HEK293 (cell line): ENCODE results near the gene ERI3.

Experiments
- HOXC10 ChIP-seq: sonication (generic); formaldehyde crosslinking; IDR thresholded peaks from 2 replicates; pipeline ENCODE4 v1.8.1; 2023; ENCODE audit warnings: mild to moderate bottlenecking, missing genetic modification reagents
- KLF1 ChIP-seq: fragments of 450-650 bp; formaldehyde crosslinking; IDR thresholded peaks from 2 replicates; pipeline ENCODE4 v1.5.1; 2016; ENCODE audit warnings: missing biosample characterization, missing genetic modification characterization
- SETDB1 ChIP-seq: IDR thresholded peaks from one replicate; pipeline ENCODE4 v1.6.1; 2017; ENCODE audit warnings: mild to moderate bottlenecking, low read length, moderate library complexity, mixed read lengths; ENCODE audit not compliant: insufficient read length
- ZBTB48 ChIP-seq: fragments of 450-650 bp; formaldehyde crosslinking; IDR thresholded peaks from 2 replicates; pipeline ENCODE4 v1.5.1; 2016; ENCODE audit warnings: missing biosample characterization, missing genetic modification characterization
- ZBTB8A ChIP-seq: fragments of 450-650 bp; formaldehyde crosslinking; IDR thresholded peaks from 2 replicates; pipeline ENCODE4 v1.5.1; 2016; ENCODE audit warnings: missing biosample characterization, missing genetic modification characterization
- ZIC2 ChIP-seq: fragments of 450-650 bp; formaldehyde crosslinking; IDR thresholded peaks from 2 replicates; pipeline ENCODE4 v1.5.1; 2016; ENCODE audit warnings: missing biosample characterization, missing genetic modification characterization
- ZNF18 ChIP-seq: fragments of 450-650 bp; formaldehyde crosslinking; IDR thresholded peaks from 2 replicates; pipeline ENCODE4 v1.5.1; 2016; ENCODE audit warnings: missing biosample characterization, missing genetic modification characterization
- ZNF274 ChIP-seq, 2 experiments: fragments of 200-500 bp in 1 of 2; fragments of 450-650 bp in 1 of 2; sonication (Bioruptor generic) in 1 of 2; formaldehyde crosslinking in 1 of 2; IDR thresholded peaks; 2 replicates each; pipeline versions ENCODE4 v1.5.1 to v1.6.1; 2014 to 2016; ENCODE audit warnings: borderline replicate concordance in 1 of 2, inconsistent platforms in 1 of 2, low read length in 1 of 2, missing biosample characterization in 1 of 2, missing genetic modification characterization in 1 of 2
- ZNF341 ChIP-seq: fragments of 450-650 bp; formaldehyde crosslinking; IDR thresholded peaks from 2 replicates; pipeline ENCODE4; 2016; ENCODE audit warnings: low read depth, missing biosample characterization, missing genetic modification characterization
- ZNF433 ChIP-seq: fragments of 450-650 bp; formaldehyde crosslinking; IDR thresholded peaks from 2 replicates; pipeline ENCODE4 v1.5.1; 2016; ENCODE audit warnings: missing biosample characterization, missing genetic modification characterization, low read depth
- ZNF544 ChIP-seq: fragments of 450-650 bp; formaldehyde crosslinking; IDR thresholded peaks from 2 replicates; pipeline ENCODE4 v1.5.0; 2017; ENCODE audit warnings: missing biosample characterization, missing genetic modification characterization
- ZNF549 ChIP-seq: fragments of 450-650 bp; IDR thresholded peaks from 2 replicates; pipeline ENCODE4 v1.5.1; 2018; ENCODE audit warnings: missing biosample characterization, missing genetic modification characterization, mild to moderate bottlenecking, inconsistent platforms, moderate library complexity
- ZNF555 ChIP-seq: fragments of 450-650 bp; formaldehyde crosslinking; conservative IDR thresholded peaks from 2 replicates; pipeline ENCODE4 v1.5.1; 2017; ENCODE audit warnings: missing biosample characterization, mild to moderate bottlenecking, missing genetic modification characterization, inconsistent platforms
- ZNF704 ChIP-seq: fragments of 450-650 bp; formaldehyde crosslinking; IDR thresholded peaks from 2 replicates; pipeline ENCODE4 v1.5.1; 2016; ENCODE audit warnings: missing biosample characterization, missing genetic modification characterization
- ZNF791 ChIP-seq: fragments of 450-650 bp; formaldehyde crosslinking; IDR thresholded peaks from 2 replicates; pipeline ENCODE4 v1.5.1; 2016; ENCODE audit warnings: missing biosample characterization, missing genetic modification characterization
- TF ChIP-seq, protein P1 (sequence below): fragments of 450-650 bp; formaldehyde crosslinking; IDR thresholded peaks from 2 replicates; pipeline ENCODE4 v1.5.1; 2016; ENCODE audit warnings: missing biosample characterization, missing genetic modification characterization
- TF ChIP-seq, protein P2 (sequence below): fragments of 450-650 bp; formaldehyde crosslinking; IDR thresholded peaks from 2 replicates; pipeline ENCODE4 v1.5.1; 2016; ENCODE audit warnings: missing biosample characterization, missing genetic modification characterization, borderline replicate concordance
- TF ChIP-seq, protein P3 (sequence below): fragments of 450-650 bp; formaldehyde crosslinking; IDR thresholded peaks from 2 replicates; pipeline ENCODE4 v1.5.1; 2017; ENCODE audit warnings: missing biosample characterization, missing genetic modification characterization
- TF ChIP-seq, protein P4 (sequence below): fragments of 450-650 bp; formaldehyde crosslinking; IDR thresholded peaks from 2 replicates; pipeline ENCODE4 v1.5.1; 2016; ENCODE audit warnings: missing biosample characterization, missing genetic modification characterization, low read depth
- TF ChIP-seq, protein P5 (sequence below): fragments of 450-650 bp; formaldehyde crosslinking; IDR thresholded peaks from 2 replicates; pipeline ENCODE4 v1.5.1; 2016; ENCODE audit warnings: missing biosample characterization, missing genetic modification characterization

The ERI3 gene

GRCh38 chr1:44359234-44359935 lies 4.3 kb upstream of the ERI3 start (continued):
- TF ChIP-seq, protein P1, sequence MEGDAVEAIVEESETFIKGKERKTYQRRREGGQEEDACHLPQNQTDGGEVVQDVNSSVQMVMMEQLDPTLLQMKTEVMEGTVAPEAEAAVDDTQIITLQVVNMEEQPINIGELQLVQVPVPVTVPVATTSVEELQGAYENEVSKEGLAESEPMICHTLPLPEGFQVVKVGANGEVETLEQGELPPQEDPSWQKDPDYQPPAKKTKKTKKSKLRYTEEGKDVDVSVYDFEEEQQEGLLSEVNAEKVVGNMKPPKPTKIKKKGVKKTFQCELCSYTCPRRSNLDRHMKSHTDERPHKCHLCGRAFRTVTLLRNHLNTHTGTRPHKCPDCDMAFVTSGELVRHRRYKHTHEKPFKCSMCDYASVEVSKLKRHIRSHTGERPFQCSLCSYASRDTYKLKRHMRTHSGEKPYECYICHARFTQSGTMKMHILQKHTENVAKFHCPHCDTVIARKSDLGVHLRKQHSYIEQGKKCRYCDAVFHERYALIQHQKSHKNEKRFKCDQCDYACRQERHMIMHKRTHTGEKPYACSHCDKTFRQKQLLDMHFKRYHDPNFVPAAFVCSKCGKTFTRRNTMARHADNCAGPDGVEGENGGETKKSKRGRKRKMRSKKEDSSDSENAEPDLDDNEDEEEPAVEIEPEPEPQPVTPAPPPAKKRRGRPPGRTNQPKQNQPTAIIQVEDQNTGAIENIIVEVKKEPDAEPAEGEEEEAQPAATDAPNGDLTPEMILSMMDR (tag by site-specific recombination) = no peak
- TF ChIP-seq ZNF544 (tag by site-specific recombination) (no peak), ZNF18 (tag by site-specific recombination) (no peak), ZNF341 (tag by site-specific recombination) (0 out of 2 replicates have a peak, but pooled peaks have one; percentile 13), SETDB1 (no peak), ZBTB48 (tag by site-specific recombination) (no peak), ZNF791 (tag by site-specific recombination) (no peak), ZIC2 (tag by site-specific recombination) (peak; percentile 41), HOXC10 (CRISPR knock-in tag) (no peak), ZNF555 (tag by site-specific recombination) (no peak), KLF1 (tag by site-specific recombination) (no peak), ZNF549 (no peak), ZNF433 (no peak), ZNF704 (tag by site-specific recombination) (no peak), ZBTB8A (tag by site-specific recombination) (no peak), ZNF274 (IDR thresholded peaks at IDR 0.05; ENCODE audit: low read length) (no peak), ZNF274 (tag by site-specific recombination; IDR thresholded peaks at IDR 0.05; ENCODE audit: borderline replicate concordance) (no peak)
- TF ChIP-seq, protein P2, sequence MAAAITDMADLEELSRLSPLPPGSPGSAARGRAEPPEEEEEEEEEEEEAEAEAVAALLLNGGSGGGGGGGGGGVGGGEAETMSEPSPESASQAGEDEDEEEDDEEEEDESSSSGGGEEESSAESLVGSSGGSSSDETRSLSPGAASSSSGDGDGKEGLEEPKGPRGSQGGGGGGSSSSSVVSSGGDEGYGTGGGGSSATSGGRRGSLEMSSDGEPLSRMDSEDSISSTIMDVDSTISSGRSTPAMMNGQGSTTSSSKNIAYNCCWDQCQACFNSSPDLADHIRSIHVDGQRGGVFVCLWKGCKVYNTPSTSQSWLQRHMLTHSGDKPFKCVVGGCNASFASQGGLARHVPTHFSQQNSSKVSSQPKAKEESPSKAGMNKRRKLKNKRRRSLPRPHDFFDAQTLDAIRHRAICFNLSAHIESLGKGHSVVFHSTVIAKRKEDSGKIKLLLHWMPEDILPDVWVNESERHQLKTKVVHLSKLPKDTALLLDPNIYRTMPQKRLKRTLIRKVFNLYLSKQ (tag by site-specific recombination) = no peak
- TF ChIP-seq, protein P3, sequence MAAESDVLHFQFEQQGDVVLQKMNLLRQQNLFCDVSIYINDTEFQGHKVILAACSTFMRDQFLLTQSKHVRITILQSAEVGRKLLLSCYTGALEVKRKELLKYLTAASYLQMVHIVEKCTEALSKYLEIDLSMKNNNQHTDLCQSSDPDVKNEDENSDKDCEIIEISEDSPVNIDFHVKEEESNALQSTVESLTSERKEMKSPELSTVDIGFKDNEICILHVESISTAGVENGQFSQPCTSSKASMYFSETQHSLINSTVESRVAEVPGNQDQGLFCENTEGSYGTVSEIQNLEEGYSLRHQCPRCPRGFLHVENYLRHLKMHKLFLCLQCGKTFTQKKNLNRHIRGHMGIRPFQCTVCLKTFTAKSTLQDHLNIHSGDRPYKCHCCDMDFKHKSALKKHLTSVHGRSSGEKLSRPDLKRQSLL = no peak
- TF ChIP-seq, protein P4, sequence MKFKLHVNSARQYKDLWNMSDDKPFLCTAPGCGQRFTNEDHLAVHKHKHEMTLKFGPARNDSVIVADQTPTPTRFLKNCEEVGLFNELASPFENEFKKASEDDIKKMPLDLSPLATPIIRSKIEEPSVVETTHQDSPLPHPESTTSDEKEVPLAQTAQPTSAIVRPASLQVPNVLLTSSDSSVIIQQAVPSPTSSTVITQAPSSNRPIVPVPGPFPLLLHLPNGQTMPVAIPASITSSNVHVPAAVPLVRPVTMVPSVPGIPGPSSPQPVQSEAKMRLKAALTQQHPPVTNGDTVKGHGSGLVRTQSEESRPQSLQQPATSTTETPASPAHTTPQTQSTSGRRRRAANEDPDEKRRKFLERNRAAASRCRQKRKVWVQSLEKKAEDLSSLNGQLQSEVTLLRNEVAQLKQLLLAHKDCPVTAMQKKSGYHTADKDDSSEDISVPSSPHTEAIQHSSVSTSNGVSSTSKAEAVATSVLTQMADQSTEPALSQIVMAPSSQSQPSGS = no peak
- TF ChIP-seq, protein P5, sequence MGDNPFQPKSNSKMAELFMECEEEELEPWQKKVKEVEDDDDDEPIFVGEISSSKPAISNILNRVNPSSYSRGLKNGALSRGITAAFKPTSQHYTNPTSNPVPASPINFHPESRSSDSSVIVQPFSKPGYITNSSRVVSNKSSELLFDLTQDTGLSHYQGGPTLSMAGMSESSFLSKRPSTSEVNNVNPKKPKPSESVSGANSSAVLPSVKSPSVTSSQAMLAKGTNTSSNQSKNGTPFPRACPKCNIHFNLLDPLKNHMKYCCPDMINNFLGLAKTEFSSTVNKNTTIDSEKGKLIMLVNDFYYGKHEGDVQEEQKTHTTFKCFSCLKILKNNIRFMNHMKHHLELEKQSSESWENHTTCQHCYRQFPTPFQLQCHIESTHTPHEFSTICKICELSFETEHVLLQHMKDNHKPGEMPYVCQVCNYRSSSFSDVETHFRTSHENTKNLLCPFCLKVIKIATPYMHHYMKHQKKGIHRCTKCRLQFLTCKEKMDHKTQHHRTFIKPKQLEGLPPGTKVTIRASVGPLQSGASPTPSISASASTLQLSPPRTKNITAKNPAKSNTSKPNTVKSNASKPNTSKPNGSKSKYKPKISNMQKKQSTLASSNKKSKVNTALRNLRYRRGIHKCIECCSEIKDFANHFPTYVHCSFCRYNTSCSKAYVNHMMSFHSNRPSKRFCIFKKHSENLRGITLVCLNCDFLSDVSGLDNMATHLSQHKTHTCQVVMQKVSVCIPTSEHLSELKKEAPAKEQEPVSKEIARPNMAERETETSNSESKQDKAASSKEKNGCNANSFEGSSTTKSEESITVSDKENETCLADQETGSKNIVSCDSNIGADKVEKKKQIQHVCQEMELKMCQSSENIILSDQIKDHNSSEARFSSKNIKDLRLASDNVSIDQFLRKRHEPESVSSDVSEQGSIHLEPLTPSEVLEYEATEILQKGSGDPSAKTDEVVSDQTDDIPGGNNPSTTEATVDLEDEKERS = no peak
